ENCODE measurements around the gene TSPAN3. TPM values are rescaled to one million over a fixed set of nuclear protein-coding genes. Genes with fewer than 3 reads are reported as not detected.

TSPAN3 gene
- total RNA-seq, 2 experiments from 2014 or later: 35.2 to 47.2 TPM

GRCh38 chr15:77014132-77015081 lies 56.5 kb downstream of the TSPAN3 start:
- intact Hi-C loops (cut with micrococcal nuclease; ENCODE audit: unreplicated experiment): no loop called here
- no peak overlapping the region for H3K27ac ChIP-seq (ENCODE audit: low read depth, low read length, poor library complexity, severe bottlenecking)
- no peaks in the 10 kb centered on the region for H3K79me2 ChIP-seq (ENCODE audit: insufficient read depth, low read depth, low read length)
- ChIA-PET CTCF (ENCODE audit: unreplicated experiment) (no interaction called here), POLR2A (interaction anchor here (1.2 kb wide), 1 partner anchor 19 kb away, joined by 4 read pairs; the partner anchor contains the start of gene PSTPIP1)
- no peak overlapping the region for H3K4me3 ChIP-seq (ENCODE audit: low read depth, low read length, poor library complexity, severe bottlenecking)
- no peaks in the 10 kb centered on the region for H3K9me2 ChIP-seq (ENCODE audit: insufficient read depth, low read length)
- H4K20me1 ChIP-seq (ENCODE audit: insufficient read depth, low read length): no peaks in the 10 kb centered on the region
- H3K4me1 ChIP-seq (ENCODE audit: insufficient read depth, low read length, poor library complexity, severe bottlenecking): peaks cover 4% of the 10 kb centered on the region
- no peak for TF ChIP-seq EZH2phosphoT487 (IDR thresholded peaks at IDR 0.05; ENCODE audit: borderline replicate concordance, low read depth, low read length)
- TF ChIP-seq CTCF (conservative IDR thresholded peaks at IDR 0.05; ENCODE audit: low read length): no peak
- no peak for DNase-seq (ENCODE audit: low spot score)
- no peak overlapping the region for H3K4me2 ChIP-seq (ENCODE audit: low read length)
- H3K9me3 ChIP-seq (ENCODE audit: low read length): no peaks in the 10 kb centered on the region
- H3K36me3 ChIP-seq (ENCODE audit: insufficient read depth, low read length): no peaks in the 10 kb centered on the region
- H2AFZ ChIP-seq (ENCODE audit: low read length): no peak overlapping the region
- BruUV-seq (replicated peaks): no TSS peak

GRCh38 chr15:77013776-77014131 lies 57.2 kb downstream of the TSPAN3 start:
- H3K9me2 ChIP-seq (ENCODE audit: insufficient read depth, low read length): no peaks in the 10 kb centered on the region
- H4K20me1 ChIP-seq (ENCODE audit: insufficient read depth, low read length): no peaks in the 10 kb centered on the region
- TF ChIP-seq EZH2phosphoT487 (IDR thresholded peaks at IDR 0.05; ENCODE audit: borderline replicate concordance, low read depth, low read length): no peak
- no peak for TF ChIP-seq CTCF (conservative IDR thresholded peaks at IDR 0.05; ENCODE audit: low read length)
- intact Hi-C loops (cut with micrococcal nuclease; ENCODE audit: unreplicated experiment): no loop called here
- CTCF ChIA-PET (ENCODE audit: unreplicated experiment): no interaction called here
- H3K36me3 ChIP-seq (ENCODE audit: insufficient read depth, low read length): no peaks in the 10 kb centered on the region
- DNase-seq (ENCODE audit: low spot score): no peak
- H3K4me3 ChIP-seq (ENCODE audit: low read depth, low read length, poor library complexity, severe bottlenecking): no peak overlapping the region
- no TSS peak for BruUV-seq (replicated peaks)
- POLR2A ChIA-PET: interaction anchor here (1.2 kb wide), 1 partner anchor 19 kb away, joined by 4 read pairs; the partner anchor contains the start of gene PSTPIP1
- no peak overlapping the region for H2AFZ ChIP-seq (ENCODE audit: low read length)
- H3K4me2 ChIP-seq (ENCODE audit: low read length): no peak overlapping the region
- no peaks in the 10 kb centered on the region for H3K4me1 ChIP-seq (ENCODE audit: insufficient read depth, low read length, poor library complexity, severe bottlenecking)
- H3K9me3 ChIP-seq (ENCODE audit: low read length): no peaks in the 10 kb centered on the region
- H3K27ac ChIP-seq (ENCODE audit: low read depth, low read length, poor library complexity, severe bottlenecking): no peak overlapping the region
- no peaks in the 10 kb centered on the region for H3K79me2 ChIP-seq (ENCODE audit: insufficient read depth, low read depth, low read length)

DNA sequence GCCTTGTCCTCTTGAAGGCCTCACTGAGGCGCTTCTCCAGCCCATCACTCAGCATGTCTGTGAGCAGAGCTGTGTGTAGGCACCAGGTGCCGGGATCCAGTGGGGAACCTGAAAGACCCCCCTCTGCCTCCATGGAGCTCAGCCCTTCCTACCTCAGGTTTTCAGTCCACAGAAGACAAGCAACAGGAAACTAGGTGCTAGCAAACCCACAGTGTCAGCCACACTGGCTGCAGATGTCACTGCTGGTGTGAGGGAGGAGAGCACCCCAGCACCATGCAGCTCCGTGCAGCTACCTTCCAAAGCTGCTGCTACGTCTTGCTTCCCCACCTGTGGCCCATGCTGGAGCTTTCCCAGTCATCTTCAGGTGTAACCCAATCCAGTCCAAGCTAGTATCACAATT lies 58.0 kb downstream of the TSPAN3 start:
- CTCF ChIA-PET (ENCODE audit: unreplicated experiment): no interaction called here
- no peak overlapping the region for H3K4me2 ChIP-seq (ENCODE audit: low read length)
- H3K9me2 ChIP-seq (ENCODE audit: insufficient read depth, low read length): no peaks in the 10 kb centered on the region
- no TSS peak for BruUV-seq (replicated peaks)
- no peak overlapping the region for H3K4me3 ChIP-seq (ENCODE audit: low read depth, low read length, poor library complexity, severe bottlenecking)
- POLR2A ChIA-PET: interaction anchor here (1.2 kb wide), 1 partner anchor 18 kb away, joined by 4 read pairs; the partner anchor contains the start of gene PSTPIP1
- H3K27ac ChIP-seq (ENCODE audit: low read depth, low read length, poor library complexity, severe bottlenecking): no peak overlapping the region
- DNase-seq (ENCODE audit: low spot score): no peak
- no peaks in the 10 kb centered on the region for H4K20me1 ChIP-seq (ENCODE audit: insufficient read depth, low read length)
- no peaks in the 10 kb centered on the region for H3K36me3 ChIP-seq (ENCODE audit: insufficient read depth, low read length)
- no peaks in the 10 kb centered on the region for H3K79me2 ChIP-seq (ENCODE audit: insufficient read depth, low read depth, low read length)
- no peak overlapping the region for H2AFZ ChIP-seq (ENCODE audit: low read length)
- TF ChIP-seq EZH2phosphoT487 (IDR thresholded peaks at IDR 0.05; ENCODE audit: borderline replicate concordance, low read depth, low read length) (no peak), CTCF (conservative IDR thresholded peaks at IDR 0.05; ENCODE audit: low read length) (no peak)
- H3K9me3 ChIP-seq (ENCODE audit: low read length): no peaks in the 10 kb centered on the region
- no peaks in the 10 kb centered on the region for H3K4me1 ChIP-seq (ENCODE audit: insufficient read depth, low read length, poor library complexity, severe bottlenecking)
- intact Hi-C loops (cut with micrococcal nuclease; ENCODE audit: unreplicated experiment): no loop called here

Data from OCI-LY7 (cell line).